Gastroesophageal sphincter (tissue), 3 donors: Measurements from ENCODE around the gene ARL17B.
"Not testable (repeated sequence)": the region's sequence is repeated elsewhere in the genome, so short reads cannot be mapped to it uniquely, and the experiment has no call there.

Experiments used
- EP300 ChIP-seq: sonication (generic); formaldehyde crosslinking; IDR thresholded peaks from one replicate; pipeline ENCODE4 v1.6.1; 2017; ENCODE audit warnings: antibody characterized with exemption, mild to moderate bottlenecking
- POLR2A ChIP-seq, 2 donors: fragments of 450-650 bp; IDR thresholded peaks; one replicate each; pipeline ENCODE4 v1.6.1; 2017; ENCODE audit warnings: antibody characterized with exemption in 2 of 2, mild to moderate bottlenecking in 2 of 2, moderate library complexity in 1 of 2
- TF ChIP-seq, protein P1 (sequence below), 4 experiments: fragments of 200-600 bp in 2 of 4; fragments of 450-650 bp in 2 of 4; sonication (generic) in 1 of 4; IDR thresholded peaks; one replicate each; pipeline ENCODE4 v1.5.1; 2017 to 2019; ENCODE audit warnings: antibody characterized with exemption in 4 of 4, mild to moderate bottlenecking in 2 of 4, moderate library complexity in 2 of 4

DNA sequence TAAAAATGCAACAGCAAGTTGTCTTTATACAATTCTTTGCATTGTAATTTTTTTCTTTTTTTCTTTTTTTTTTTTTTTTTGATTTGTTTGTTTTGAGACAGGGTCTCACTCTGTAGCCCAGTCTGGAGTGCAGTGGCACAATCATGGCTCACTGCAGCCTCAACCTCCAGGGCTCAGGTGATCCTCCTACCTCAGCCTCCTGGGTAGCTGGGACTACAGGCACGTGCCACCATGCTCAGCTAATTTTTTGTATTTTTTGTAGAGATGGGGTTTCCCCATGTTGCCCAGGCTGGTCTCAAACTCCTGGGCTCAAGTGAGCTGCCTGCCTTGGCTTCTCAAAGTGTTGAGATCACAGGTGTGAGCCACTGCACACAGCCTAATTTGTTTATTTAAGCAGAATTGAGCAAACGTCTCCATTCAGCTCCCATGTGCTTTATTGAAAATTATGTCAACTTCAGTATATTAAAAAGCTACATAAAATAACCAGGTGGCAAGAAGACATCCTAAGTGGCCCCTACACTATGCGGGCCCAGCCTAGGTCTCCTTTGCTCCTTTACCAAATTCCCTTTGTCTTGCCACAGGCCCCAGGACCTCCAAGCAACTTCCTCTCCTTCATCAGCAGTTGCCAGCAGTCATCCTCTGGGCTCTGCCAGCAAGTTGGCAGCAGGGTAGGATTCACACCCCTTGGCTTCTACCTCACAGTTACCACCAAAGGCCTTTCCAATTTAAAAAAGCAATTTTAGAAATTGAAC, 84.7 kb downstream of the ARL17B start:
- TF ChIP-seq, protein P1, sequence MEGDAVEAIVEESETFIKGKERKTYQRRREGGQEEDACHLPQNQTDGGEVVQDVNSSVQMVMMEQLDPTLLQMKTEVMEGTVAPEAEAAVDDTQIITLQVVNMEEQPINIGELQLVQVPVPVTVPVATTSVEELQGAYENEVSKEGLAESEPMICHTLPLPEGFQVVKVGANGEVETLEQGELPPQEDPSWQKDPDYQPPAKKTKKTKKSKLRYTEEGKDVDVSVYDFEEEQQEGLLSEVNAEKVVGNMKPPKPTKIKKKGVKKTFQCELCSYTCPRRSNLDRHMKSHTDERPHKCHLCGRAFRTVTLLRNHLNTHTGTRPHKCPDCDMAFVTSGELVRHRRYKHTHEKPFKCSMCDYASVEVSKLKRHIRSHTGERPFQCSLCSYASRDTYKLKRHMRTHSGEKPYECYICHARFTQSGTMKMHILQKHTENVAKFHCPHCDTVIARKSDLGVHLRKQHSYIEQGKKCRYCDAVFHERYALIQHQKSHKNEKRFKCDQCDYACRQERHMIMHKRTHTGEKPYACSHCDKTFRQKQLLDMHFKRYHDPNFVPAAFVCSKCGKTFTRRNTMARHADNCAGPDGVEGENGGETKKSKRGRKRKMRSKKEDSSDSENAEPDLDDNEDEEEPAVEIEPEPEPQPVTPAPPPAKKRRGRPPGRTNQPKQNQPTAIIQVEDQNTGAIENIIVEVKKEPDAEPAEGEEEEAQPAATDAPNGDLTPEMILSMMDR (IDR thresholded peaks at IDR 0.05), result not testable (repeated sequence)
- TF ChIP-seq POLR2A (IDR thresholded peaks at IDR 0.05); EP300: not testable (repeated sequence)
